ENCODE measurements around the gene HSCB. TPM values are rescaled to one million over a fixed set of nuclear protein-coding genes. Genes with fewer than 3 reads are reported as not detected.

Gene HSCB
- total RNA-seq, 1 experiment from 2014 or later, result 22.5 TPM

DNA sequence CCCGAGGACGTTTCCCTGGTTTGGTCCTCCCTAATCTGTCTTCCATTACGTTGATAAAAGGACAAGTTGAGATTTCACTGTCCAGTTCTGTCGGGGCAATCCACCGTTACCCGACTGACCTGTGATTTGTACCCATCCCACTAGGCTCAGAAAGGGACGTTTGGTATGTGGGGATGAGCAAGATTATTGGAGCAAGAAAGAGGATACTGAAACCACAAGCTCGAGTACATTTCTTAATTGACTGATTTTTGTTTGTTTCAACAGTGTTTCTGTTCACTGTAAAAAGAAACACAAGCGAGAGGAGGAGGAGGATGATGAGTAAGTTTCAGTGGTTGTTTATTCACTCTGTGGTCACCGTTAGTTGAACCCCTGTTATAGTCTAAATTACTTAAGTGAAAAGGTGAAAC, 31.6 kb downstream of the HSCB start:
- H3K4me1 ChIP-seq (ENCODE audit: insufficient read depth, low read length, poor library complexity, severe bottlenecking), result no peaks in the 10 kb centered on the region
- TF ChIP-seq, protein P1, sequence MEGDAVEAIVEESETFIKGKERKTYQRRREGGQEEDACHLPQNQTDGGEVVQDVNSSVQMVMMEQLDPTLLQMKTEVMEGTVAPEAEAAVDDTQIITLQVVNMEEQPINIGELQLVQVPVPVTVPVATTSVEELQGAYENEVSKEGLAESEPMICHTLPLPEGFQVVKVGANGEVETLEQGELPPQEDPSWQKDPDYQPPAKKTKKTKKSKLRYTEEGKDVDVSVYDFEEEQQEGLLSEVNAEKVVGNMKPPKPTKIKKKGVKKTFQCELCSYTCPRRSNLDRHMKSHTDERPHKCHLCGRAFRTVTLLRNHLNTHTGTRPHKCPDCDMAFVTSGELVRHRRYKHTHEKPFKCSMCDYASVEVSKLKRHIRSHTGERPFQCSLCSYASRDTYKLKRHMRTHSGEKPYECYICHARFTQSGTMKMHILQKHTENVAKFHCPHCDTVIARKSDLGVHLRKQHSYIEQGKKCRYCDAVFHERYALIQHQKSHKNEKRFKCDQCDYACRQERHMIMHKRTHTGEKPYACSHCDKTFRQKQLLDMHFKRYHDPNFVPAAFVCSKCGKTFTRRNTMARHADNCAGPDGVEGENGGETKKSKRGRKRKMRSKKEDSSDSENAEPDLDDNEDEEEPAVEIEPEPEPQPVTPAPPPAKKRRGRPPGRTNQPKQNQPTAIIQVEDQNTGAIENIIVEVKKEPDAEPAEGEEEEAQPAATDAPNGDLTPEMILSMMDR (conservative IDR thresholded peaks at IDR 0.05; ENCODE audit: low read depth, low read length), result no peak
- TF ChIP-seq EZH2 (IDR thresholded peaks at IDR 0.05; ENCODE audit: borderline replicate concordance, low read depth, low read length, poor library complexity, severe bottlenecking), result no peak
- DNase-seq (ENCODE audit: low spot score), result no peak
- H3K9me3 ChIP-seq (ENCODE audit: low read depth, low read length, poor library complexity, severe bottlenecking), result no peaks in the 10 kb centered on the region
- CTCF ChIA-PET, result interaction anchor here (0.6 kb wide), 1 partner anchor 172 kb away, joined by 3 read pairs; no protein-coding TSS in a partner anchor
- intact Hi-C loops (cut with micrococcal nuclease; ENCODE audit: unreplicated experiment), result loop anchor here (1.0 kb wide), 1 partner anchor 31 kb away; the partner anchor contains the start of gene HSCB
- H3K27me3 ChIP-seq (replicated peaks; ENCODE audit: insufficient read depth, low read depth, low read length, poor library complexity), result no peaks in the 10 kb centered on the region
- POLR2A ChIA-PET (ENCODE audit: low non-redundant PET), result no interaction called here
- peak overlapping the region; percentile 78 for H3K4me3 ChIP-seq (ENCODE audit: low read depth, low read length, poor library complexity, severe bottlenecking)
- peak overlapping the region; percentile 97 for H3K27ac ChIP-seq (ENCODE audit: low read depth, low read length, poor library complexity, severe bottlenecking)
- BruUV-seq (replicated peaks), result TSS peak; percentile 64
- H3K36me3 ChIP-seq (ENCODE audit: insufficient read depth, low read length, poor library complexity, severe bottlenecking), result peaks cover 12% of the 10 kb centered on the region

DNA sequence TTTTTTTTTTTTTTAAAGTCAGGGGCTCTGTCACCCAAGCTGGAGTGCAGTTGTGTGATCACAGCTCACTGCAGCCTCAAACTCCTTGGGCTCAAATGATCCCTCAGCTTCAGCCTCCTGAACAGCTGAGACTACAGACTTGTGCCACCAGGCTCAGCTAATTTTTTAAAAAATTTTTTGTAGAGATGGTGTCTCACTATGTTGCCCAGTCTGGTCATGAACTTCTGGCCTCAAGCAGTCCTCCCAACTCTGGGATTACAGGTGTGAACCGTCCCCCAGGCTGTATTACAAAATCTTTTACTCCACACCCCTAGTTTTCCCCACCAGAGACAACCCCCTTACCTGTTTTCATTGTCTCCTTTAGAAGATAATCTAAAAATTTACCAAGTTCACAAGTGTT, 32.5 kb downstream of the HSCB start:
- H3K4me3 ChIP-seq (ENCODE audit: low read depth, low read length, poor library complexity, severe bottlenecking), result no peak overlapping the region
- no peaks in the 10 kb centered on the region for H3K27me3 ChIP-seq (replicated peaks; ENCODE audit: insufficient read depth, low read depth, low read length, poor library complexity)
- POLR2A ChIA-PET (ENCODE audit: low non-redundant PET), result no interaction called here
- DNase-seq (ENCODE audit: low spot score), result no peak
- no peaks in the 10 kb centered on the region for H3K9me3 ChIP-seq (ENCODE audit: low read depth, low read length, poor library complexity, severe bottlenecking)
- BruUV-seq (replicated peaks), result no TSS peak
- peaks cover 18% of the 10 kb centered on the region for H3K36me3 ChIP-seq (ENCODE audit: insufficient read depth, low read length, poor library complexity, severe bottlenecking)
- intact Hi-C loops (cut with micrococcal nuclease; ENCODE audit: unreplicated experiment), result no loop called here
- CTCF ChIA-PET, result no interaction called here
- TF ChIP-seq, protein P1 (conservative IDR thresholded peaks at IDR 0.05; ENCODE audit: low read depth, low read length), result no peak
- no peak for TF ChIP-seq EZH2 (IDR thresholded peaks at IDR 0.05; ENCODE audit: borderline replicate concordance, low read depth, low read length, poor library complexity, severe bottlenecking)
- no peak overlapping the region for H3K27ac ChIP-seq (ENCODE audit: low read depth, low read length, poor library complexity, severe bottlenecking)
- no peaks in the 10 kb centered on the region for H3K4me1 ChIP-seq (ENCODE audit: insufficient read depth, low read length, poor library complexity, severe bottlenecking)

DNA sequence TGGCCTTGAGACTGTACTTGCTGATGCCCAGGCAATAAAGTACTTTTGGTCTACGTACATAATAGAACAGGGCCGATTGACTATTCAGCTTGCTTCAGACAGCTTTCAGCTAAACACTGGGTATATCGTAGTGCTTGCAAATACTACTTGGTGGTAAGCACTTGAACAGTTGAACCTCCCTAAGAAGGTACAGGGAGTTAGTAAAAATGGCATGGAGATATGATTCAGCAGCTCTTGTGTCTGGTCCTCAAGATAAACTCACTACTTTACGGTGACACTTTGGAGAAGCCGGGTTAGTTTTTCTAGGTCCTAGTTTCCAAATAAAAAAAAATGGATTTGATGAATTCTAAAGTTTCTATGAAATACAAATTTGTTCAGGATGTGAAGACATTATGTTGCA, 38.0 kb downstream of the HSCB start:
- Histone ChIP-seq H3K9me3 (ENCODE audit: low read depth, low read length, poor library complexity, severe bottlenecking) (no peaks in the 10 kb centered on the region), H3K27ac (ENCODE audit: low read depth, low read length, poor library complexity, severe bottlenecking) (no peak overlapping the region), H3K27me3 (replicated peaks; ENCODE audit: insufficient read depth, low read depth, low read length, poor library complexity) (no peaks in the 10 kb centered on the region), H3K4me1 (ENCODE audit: insufficient read depth, low read length, poor library complexity, severe bottlenecking) (no peaks in the 10 kb centered on the region), H3K36me3 (ENCODE audit: insufficient read depth, low read length, poor library complexity, severe bottlenecking) (peaks cover 58% of the 10 kb centered on the region), H3K4me3 (ENCODE audit: low read depth, low read length, poor library complexity, severe bottlenecking) (no peak overlapping the region)
- intact Hi-C loops (cut with micrococcal nuclease; ENCODE audit: unreplicated experiment), result no loop called here
- DNase-seq (ENCODE audit: low spot score), result no peak
- ChIA-PET POLR2A (ENCODE audit: low non-redundant PET) (no interaction called here), CTCF (no interaction called here)
- no TSS peak for BruUV-seq (replicated peaks)
- TF ChIP-seq, protein P1 (conservative IDR thresholded peaks at IDR 0.05; ENCODE audit: low read depth, low read length), result no peak
- TF ChIP-seq EZH2 (IDR thresholded peaks at IDR 0.05; ENCODE audit: borderline replicate concordance, low read depth, low read length, poor library complexity, severe bottlenecking), result no peak
